C4-2B (cell line): ENCODE measurements around the gene CFAP77.

ENCODE experiments used
- H3K27ac ChIP-seq: fragments of 450-650 bp; 2 replicates; pipeline ENCODE4 v1.5.1; 2017
- CTCF ChIP-seq: fragments of 450-650 bp; conservative IDR thresholded peaks from 2 replicates; pipeline ENCODE4 v1.5.1; 2017; ENCODE audit warnings: mild to moderate bottlenecking
- ZFX ChIP-seq: fragments of 450-650 bp; IDR thresholded peaks from 2 replicates; pipeline ENCODE4 v1.6.1; 2017

The CFAP77 gene

GRCh38 chr9:132409828-132410528 is at the start of gene CFAP77:
Gene CFAP77 (plus strand): TSS chr9:132410211. CDS start chr9:132410272, 61 bp downstream.
- H3K27ac ChIP-seq: peak within 1 kb of the TSS; percentile 36
- no peak for TF ChIP-seq ZFX
- no peak for TF ChIP-seq CTCF

GRCh38 chr9:132364068-132364467 is 45.9 kb upstream of the CFAP77 start:
- no peak overlapping the region for H3K27ac ChIP-seq
- TF ChIP-seq ZFX (no peak), CTCF (no peak)

GRCh38 chr9:132365986-132366385 is 44.0 kb upstream of the CFAP77 start:
- TF ChIP-seq ZFX (no peak), CTCF (no peak)
- H3K27ac ChIP-seq: no peak overlapping the region

GRCh38 chr9:132366481-132366880 is 43.5 kb upstream of the CFAP77 start:
- H3K27ac ChIP-seq: no peak overlapping the region
- TF ChIP-seq ZFX (no peak), CTCF (no peak)

GRCh38 chr9:132367613-132368313 is 42.2 kb upstream of the CFAP77 start:
- no peak overlapping the region for H3K27ac ChIP-seq
- TF ChIP-seq CTCF (no peak), ZFX (no peak)

- no peak for TF ChIP-seq ZFX
- no peak for TF ChIP-seq CTCF
- H3K27ac ChIP-seq: no peak overlapping the region
Measured at GRCh38 chr9:132369421-132369820, 40.6 kb upstream of the CFAP77 start.

- H3K27ac ChIP-seq: no peak overlapping the region
- TF ChIP-seq CTCF (no peak), ZFX (no peak)
Measured at GRCh38 chr9:132370592-132370991, 39.4 kb upstream of the CFAP77 start.
